ELR (cell line): ENCODE data around the gene TGFBR3L.
"Not testable (repeated sequence)": the region's sequence is repeated elsewhere in the genome, so short reads cannot be mapped to it uniquely, and the experiment has no call there.

ENCODE experiments used
- DNase-seq: peaks from one replicate; pipeline ENCODE4 v3.0.0-alpha.2; 2015; ENCODE audit warnings: low read depth

TGFBR3L gene

GRCh38 chr19:7917267-7918061, 2.8 kb downstream of the TGFBR3L start:
- peak; percentile 74 for DNase-seq

GRCh38 chr19:7918062-7918614, 3.5 kb downstream of the TGFBR3L start:
- DNase-seq, result not testable (repeated sequence)

- no peak for DNase-seq
These were observed 4.2 kb downstream of the TGFBR3L start for GRCh38 chr19:7918615-7919421.

- peak; percentile 94 for DNase-seq
These were observed 5.2 kb downstream of the TGFBR3L start, which contains the start of gene SNAPC2 for GRCh38 chr19:7919610-7920518. TSS of gene SNAPC2 (plus strand) at chr19:7920338. CDS start at chr19:7920367, 29 bp downstream.

- DNase-seq, result peak; percentile 98
These were observed 6.1 kb downstream of the TGFBR3L start for GRCh38 chr19:7920519-7921301.

GRCh38 chr19:7921302-7921966, 6.8 kb downstream of the TGFBR3L start:
- DNase-seq, result no peak

GRCh38 chr19:7921967-7922835, 7.6 kb downstream of the TGFBR3L start:
- no peak for DNase-seq

- DNase-seq, result no peak
These were observed 8.2 kb downstream of the TGFBR3L start for GRCh38 chr19:7922836-7923195.

- DNase-seq, result no peak
These were observed 8.9 kb downstream of the TGFBR3L start for GRCh38 chr19:7923295-7924191.

DNA sequence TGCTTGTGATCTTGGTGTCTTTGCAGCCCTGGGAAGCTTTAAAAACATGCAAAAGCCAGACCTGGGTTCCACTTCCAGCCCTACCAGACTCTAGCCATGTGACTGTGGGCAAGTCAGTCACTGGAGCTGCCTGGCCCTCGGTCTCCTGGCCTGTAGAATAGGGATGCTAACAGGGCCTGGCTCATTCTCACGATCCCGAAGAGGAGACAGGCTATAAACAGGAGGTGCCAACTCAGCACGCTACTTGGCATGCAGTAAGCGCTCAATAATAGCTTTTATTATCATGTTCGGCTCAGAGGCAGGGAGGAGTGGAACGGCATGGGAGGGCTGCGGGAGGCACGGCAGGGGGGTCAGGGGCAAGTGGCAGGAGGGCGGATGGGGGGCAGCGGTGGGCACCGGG, 9.6 kb downstream of the TGFBR3L start:
- DNase-seq, result no peak

GRCh38 chr19:7924651-7925170, 10.1 kb downstream of the TGFBR3L start:
- DNase-seq, result no peak

DNA sequence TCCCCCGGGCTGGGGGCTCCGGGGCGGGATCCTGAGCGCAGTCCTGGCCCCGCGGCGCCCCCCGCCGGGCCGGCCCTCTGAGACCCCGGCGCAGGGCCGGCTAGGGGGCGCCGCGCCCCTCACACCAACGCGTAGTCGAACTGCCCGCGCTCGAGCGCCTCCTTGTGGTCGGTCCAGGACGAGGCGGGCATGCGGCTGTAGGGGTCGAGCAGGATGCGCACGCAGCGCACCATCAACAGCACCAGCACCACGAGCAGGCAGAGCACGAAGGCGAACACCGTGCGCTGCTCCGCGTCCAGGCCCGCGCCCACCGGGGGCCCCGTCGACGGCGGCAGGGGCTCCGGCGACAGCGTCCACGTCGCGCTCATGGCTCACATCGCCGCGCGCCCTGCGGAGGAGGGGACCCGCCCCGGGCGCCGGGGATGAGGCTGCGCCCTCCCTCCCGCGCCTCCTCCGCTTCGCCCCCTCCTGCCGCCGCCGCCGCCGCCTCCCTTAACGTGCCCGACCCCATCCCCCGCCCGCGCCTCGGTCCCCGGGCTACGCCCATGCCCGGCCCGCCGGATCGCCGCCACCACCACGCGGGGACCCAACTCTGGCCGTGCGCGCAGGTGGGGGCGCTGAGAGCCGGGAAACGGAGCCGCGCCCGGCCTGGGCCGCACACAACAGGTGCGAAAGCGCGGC, 10.7 kb downstream of the TGFBR3L start:
- DNase-seq, result peak; percentile 81

DNA sequence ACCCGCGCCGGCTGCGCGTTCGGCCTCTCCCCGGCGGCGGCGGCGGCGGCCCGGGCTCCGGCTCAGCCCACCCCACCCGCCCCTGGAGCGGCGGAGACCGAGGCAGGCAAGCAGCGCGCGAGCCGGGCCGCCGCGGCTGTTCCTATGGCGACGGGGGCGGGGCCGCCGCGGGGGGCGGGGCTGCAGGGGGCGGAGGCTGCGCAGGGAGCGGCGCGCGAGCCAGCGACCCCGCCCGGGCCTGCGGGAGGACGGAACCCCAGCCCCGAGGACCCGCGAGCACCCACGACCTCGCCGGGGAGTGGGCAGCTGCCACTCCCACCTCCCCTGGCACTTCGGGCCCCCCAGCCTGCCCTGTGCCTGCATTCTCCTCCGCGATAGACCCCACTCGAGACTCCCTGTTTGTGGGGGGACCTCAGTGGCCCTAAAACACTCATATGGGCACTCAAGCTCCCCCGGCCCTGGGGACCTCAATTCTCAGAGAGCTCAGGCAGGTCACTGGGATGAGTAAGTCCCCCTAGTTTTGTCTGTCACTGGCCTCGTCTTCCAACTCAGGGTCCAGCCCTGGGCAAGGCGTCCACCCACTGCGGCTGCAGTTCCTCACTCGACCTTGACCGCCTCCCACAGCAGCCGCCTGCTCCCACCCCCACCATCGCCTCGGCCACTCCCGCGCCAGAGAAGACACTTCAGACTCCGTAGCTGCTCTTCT, 11.5 kb downstream of the TGFBR3L start, which contains the start of gene CTXN1:
CTXN1 (minus strand) TSS at position 115 of the 706 bp plus-strand sequence. CDS start 597 bp downstream, outside the sequence.
- peak; percentile 65 for DNase-seq

DNA sequence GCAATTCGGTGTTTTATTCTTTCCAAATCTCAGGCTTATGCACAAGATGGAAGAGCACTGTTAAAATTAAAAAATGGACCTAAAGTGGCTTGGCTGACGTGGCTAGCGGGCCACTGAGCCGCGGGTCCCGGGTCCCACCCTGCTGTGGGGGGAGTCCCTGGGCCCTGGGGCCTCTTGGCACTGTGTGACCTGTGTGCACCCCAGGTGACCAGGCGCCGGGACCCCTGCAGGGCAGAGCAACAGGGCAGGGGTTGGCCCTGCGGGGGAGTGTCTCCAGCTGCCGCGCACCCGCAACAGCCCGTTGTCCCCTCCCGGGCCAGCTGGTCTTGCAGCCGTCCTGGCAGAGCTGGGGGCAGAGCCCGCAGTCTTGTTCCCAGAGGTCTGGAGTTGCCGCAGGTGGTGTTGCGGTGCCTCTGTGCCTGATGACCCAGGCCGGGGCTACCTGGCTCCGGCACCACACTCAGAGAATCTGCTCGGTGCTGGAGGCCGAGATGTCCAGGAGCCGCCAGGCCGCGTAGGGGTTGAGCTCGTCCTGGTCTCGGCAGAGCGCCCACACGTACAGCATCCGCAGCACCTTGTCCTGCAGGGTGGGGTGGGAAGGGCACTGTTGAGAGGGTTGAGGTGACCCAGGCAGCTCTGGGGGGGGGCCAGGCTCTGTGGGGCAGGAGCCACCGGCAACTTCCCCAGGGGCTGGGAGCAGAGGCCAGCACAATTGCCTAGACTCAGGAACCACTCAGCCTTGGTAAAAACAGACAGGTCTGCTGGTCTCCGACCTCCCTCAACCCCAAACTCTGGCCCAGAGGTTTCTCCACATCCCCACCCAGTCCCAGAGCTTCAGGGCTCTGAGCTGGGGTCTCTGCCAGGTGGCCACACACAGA, 12.3 kb downstream of the TGFBR3L start:
- no peak for DNase-seq

DNA sequence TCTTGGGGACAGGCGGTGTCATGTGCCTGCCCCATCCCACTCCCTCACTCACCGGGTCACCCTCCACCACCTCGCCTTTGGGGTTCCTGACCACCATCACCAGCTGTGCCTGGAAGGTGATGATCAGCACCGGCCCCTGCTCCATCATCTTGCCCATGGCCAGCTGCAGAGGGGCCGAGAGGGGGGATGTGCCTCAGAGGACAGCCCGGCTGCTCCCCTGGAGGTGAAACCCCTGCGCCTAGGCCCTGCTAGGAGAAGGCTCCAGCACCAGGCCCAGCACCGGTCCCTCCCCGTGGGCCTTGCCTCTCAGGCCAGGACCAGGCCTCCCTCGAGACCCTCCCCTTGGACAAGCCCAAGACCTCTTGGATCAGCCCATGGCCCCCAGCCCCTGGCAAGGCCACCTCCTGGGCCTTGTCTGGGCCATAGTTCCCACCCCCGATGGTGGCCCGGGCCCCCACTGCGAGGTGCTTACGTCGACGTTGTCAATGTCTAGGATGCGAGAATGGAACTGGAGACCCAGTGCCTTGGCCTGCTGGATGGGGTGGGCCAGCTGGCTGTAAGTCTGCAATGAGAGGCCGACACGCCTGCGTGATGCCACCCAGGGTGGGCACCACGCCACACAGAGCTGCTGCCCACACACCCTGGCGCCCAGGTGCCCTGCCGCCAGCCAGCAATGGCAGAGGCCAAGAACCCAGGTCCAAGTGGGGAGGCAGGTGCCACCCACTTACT, 13.1 kb downstream of the TGFBR3L start:
- no peak for DNase-seq
